Thoracic aorta (tissue), 2 donors: ENCODE measurements around the gene TBCCD1. TPM values are rescaled to one million over a fixed set of nuclear protein-coding genes. Genes with fewer than 3 reads are reported as not detected.

Experiments used
- ATAC-seq: fragments of 150-250 bp; one replicate; pipeline ENCODE4 v1.8.0; 2017; ENCODE audit warnings: low read depth; ENCODE audit not compliant: insufficient number of reproducible peaks, low FRiP score
- DNase-seq: peaks from one replicate; pipeline ENCODE4 v3.0.0-alpha.2; 2020; ENCODE audit warnings: low spot score
- H3K27ac ChIP-seq, 2 donors: fragments of 200-600 bp; sonication (generic); 1 replicate in 1 of 2; 2 replicates in 1 of 2; pipeline ENCODE4 v1.5.1; 2016; ENCODE audit warnings: mild to moderate bottlenecking in 2 of 2, moderate library complexity in 2 of 2
- H3K27me3 ChIP-seq: fragments of 200-600 bp; sonication (generic); replicated peaks from 2 replicates; pipeline ENCODE4 v1.6.0; 2016; ENCODE audit warnings: mild to moderate bottlenecking; ENCODE audit not compliant: insufficient read depth
- H3K36me3 ChIP-seq: fragments of 200-600 bp; sonication (generic); one replicate; pipeline ENCODE4 v1.5.1; 2016
- H3K4me1 ChIP-seq, 2 donors: fragments of 200-600 bp; sonication (generic); 1 replicate in 1 of 2; 2 replicates in 1 of 2; pipeline versions ENCODE4 v1.5.1 to v1.6.0; 2016; ENCODE audit warnings: low read depth in 2 of 2, mild to moderate bottlenecking in 1 of 2; ENCODE audit not compliant: control insufficient read depth in 1 of 2
- H3K4me3 ChIP-seq: fragments of 200-600 bp; sonication (generic); 2 replicates; pipeline ENCODE4 v1.5.1; 2016; ENCODE audit warnings: mild to moderate bottlenecking
- H3K9me3 ChIP-seq: fragments of 200-600 bp; sonication (generic); 2 replicates; pipeline ENCODE4 v1.5.1; 2016
- total RNA-seq, 2 donors: library from RNA; depleted of rRNA; stranded (reverse); fragments of >200 nt; gene quantifications; one replicate each; pipeline versions ENCODE4 v1.1.0 to v1.2.3, GENCODE V29; 2016
- TF ChIP-seq, protein P1 (sequence below): fragments of 200-600 bp; sonication (generic); IDR thresholded peaks from one replicate; pipeline ENCODE4 v1.5.1; 2019; ENCODE audit warnings: antibody characterized with exemption

The TBCCD1 gene
- total RNA-seq, 2 donors from 2014 or later, result 10.2 to 25.8 TPM

DNA sequence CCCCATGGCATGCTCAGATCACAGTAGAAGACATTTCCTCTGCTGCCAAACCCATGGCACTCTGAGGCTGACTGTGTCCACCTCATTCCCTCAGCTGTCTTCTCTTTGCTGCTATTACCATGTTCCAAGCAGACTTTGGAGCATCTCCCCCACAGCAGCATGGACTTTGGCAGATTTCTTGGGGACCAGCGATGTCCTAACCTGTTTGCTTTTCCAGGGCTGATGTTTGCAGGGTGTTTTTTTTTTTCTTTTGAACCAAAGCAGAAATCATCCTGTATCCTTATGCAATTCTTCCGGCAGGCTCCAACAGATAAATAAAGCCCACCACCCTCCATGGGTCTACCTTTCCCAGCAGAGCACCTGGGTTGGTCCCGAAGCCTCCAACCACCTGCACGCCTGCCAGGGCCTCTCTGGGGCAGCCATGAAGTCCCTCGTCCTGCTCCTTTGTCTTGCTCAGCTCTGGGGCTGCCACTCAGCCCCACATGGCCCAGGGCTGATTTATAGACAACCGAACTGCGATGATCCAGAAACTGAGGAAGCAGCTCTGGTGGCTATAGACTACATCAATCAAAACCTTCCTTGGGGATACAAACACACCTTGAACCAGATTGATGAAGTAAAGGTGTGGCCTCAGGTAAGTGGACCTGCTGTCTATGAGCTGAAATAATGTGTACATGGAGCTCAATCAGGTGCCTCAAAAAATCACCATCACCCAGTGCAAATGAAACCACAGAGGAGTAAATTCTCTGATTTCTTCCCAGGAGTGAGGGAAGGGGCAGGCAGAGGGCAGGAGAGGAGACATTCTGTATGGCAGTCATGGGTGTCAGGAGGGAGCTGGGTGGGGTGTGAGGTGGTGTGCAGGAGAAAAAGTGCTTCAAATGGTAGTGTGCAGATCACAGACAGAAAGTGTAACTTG, 45.8 kb upstream of the TBCCD1 start, which contains the start of gene AHSG:
Gene AHSG (plus strand): TSS at position 340 of the 916 bp plus-strand sequence. CDS start 82 bp downstream, at position 422.
- peaks cover 0 to 3% of the 10 kb centered on the region in 2 donors for H3K4me1 ChIP-seq
- H3K9me3 ChIP-seq, result no peaks in the 10 kb centered on the region
- no peak within 1 kb of the TSS for H3K4me3 ChIP-seq
- no peak for DNase-seq
- no peak within 1 kb of the TSS for H3K27ac ChIP-seq
- TF ChIP-seq, protein P1, sequence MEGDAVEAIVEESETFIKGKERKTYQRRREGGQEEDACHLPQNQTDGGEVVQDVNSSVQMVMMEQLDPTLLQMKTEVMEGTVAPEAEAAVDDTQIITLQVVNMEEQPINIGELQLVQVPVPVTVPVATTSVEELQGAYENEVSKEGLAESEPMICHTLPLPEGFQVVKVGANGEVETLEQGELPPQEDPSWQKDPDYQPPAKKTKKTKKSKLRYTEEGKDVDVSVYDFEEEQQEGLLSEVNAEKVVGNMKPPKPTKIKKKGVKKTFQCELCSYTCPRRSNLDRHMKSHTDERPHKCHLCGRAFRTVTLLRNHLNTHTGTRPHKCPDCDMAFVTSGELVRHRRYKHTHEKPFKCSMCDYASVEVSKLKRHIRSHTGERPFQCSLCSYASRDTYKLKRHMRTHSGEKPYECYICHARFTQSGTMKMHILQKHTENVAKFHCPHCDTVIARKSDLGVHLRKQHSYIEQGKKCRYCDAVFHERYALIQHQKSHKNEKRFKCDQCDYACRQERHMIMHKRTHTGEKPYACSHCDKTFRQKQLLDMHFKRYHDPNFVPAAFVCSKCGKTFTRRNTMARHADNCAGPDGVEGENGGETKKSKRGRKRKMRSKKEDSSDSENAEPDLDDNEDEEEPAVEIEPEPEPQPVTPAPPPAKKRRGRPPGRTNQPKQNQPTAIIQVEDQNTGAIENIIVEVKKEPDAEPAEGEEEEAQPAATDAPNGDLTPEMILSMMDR, result no peak
- H3K27me3 ChIP-seq, result no peaks in the 10 kb centered on the region
- no peak for ATAC-seq
- H3K36me3 ChIP-seq, result no peaks in the 10 kb centered on the region

DNA sequence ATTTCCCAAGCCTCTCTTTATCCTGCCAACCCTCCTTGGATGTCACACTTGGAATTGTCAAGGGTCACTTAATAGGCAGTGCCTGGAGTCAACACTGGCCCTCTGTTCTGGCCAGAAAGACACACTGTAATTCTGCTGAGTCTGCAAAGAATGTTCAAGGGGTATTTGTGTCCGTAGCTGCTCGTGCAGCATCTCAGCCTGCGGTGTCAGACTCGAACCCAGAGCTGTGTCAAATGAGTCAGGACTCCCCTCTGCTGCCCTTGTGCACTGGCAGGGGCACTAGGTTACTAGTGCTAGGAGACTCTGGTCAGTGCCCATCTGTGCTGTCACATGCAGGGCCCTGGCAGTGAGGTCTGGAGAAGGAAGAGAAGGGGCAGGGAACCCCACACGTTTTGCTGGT, 44.9 kb upstream of the TBCCD1 start:
- Histone ChIP-seq H3K9me3 (no peaks in the 10 kb centered on the region), H3K4me1 (peaks cover 3 to 7% of the 10 kb centered on the region in 2 donors), H3K27ac (no peak overlapping the region), H3K27me3 (no peaks in the 10 kb centered on the region), H3K4me3 (no peak overlapping the region), H3K36me3 (no peaks in the 10 kb centered on the region)
- DNase-seq (no peak), ATAC-seq (no peak)
- TF ChIP-seq, protein P1, result no peak

DNA sequence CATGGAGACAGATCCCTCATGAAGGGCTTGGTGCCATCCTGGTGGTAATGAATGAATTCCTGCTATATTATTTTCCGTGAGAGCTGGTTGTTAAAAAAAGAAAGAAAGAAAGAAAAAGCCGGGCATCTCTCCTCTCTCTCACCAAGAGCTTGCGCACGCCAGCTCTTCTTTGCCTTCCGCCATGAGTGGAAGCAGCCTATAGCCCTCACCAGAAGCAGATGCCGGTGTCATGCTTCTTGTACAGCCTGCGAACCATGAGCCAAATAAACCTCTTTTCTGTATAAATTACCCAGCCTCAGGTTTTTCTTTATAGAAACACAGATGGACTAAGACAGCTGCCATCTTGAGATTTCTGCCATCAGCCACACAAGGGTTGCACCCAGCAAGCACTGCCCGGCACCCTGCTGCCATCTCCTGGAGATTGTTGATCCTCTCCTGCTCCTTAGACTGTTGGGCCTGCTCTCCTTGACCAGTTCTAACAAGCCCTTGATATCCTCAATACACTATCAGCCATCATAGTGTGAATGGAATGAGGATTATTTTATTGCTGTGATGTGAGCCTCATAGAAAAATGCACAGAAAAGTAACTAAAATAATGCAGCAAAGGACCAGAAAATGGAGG, 42.2 kb upstream of the TBCCD1 start:
- TF ChIP-seq, protein P1, result no peak
- ATAC-seq, result no peak
- no peak for DNase-seq

DNA sequence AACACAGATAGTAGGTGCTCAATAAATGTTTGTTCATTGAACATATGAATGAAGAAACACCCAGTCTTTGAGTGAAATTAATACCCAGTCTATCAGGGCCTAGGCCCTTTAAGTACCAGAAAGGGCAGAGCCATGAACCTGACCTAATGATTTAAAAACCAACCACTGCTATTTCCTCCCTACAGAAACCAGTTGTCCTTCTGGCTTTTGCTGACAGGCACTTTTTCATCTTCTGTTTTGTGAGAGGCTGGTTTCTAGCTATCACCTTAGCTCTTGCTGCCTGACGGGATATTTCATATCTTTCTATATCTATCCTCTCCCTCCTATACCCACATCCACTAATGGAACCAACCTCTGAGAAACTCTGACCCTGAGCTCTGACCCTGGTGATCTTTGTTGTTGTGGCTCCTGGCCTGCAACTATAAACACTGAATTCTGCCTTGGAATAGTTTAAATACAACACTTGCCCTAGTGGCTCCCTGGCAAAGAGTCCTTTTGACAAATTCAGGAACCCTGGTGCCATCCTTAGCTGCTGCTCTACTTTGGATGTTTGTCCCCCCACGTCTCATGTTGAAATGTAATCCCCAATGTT, 41.6 kb upstream of the TBCCD1 start:
- Histone ChIP-seq H3K4me3 (no peak overlapping the region), H3K4me1 (peaks cover 0 to 11% of the 10 kb centered on the region in 2 donors), H3K27ac (no peak overlapping the region), H3K27me3 (no peaks in the 10 kb centered on the region), H3K9me3 (no peaks in the 10 kb centered on the region), H3K36me3 (no peaks in the 10 kb centered on the region)
- ATAC-seq (no peak), DNase-seq (no peak)
- TF ChIP-seq, protein P1, result no peak

More for the DNA sequence above, 42.2 kb upstream of the TBCCD1 start:
- no peaks in the 10 kb centered on the region for H3K36me3 ChIP-seq
- no peaks in the 10 kb centered on the region for H3K27me3 ChIP-seq
- no peak overlapping the region for H3K4me3 ChIP-seq
- peaks cover 0 to 11% of the 10 kb centered on the region in 2 donors for H3K4me1 ChIP-seq
- H3K27ac ChIP-seq, result no peak overlapping the region
- no peaks in the 10 kb centered on the region for H3K9me3 ChIP-seq
